Inferior parietal cortex (tissue), 1 donor: ENCODE results near the gene ATP13A3.

ENCODE experiments used
- DNase-seq: peaks from one replicate; pipeline ENCODE4 v3.0.0-alpha.2; 2016; ENCODE audit errors: extremely low spot score

Gene ATP13A3

GRCh38 chr3:194439881-194440550 lies 46.8 kb downstream of the ATP13A3 start:
- no peak for DNase-seq

- DNase-seq = no peak
Observed at GRCh38 chr3:194434503-194434902, 52.3 kb downstream of the ATP13A3 start.

- DNase-seq = no peak
Observed at GRCh38 chr3:194431554-194431953, 55.2 kb downstream of the ATP13A3 start.

GRCh38 chr3:194425399-194425798 lies 61.4 kb downstream of the ATP13A3 start:
- no peak for DNase-seq

- DNase-seq = no peak
Observed at GRCh38 chr3:194424953-194425352, 61.8 kb downstream of the ATP13A3 start.

- no peak for DNase-seq
Observed at GRCh38 chr3:194424373-194424772, 62.4 kb downstream of the ATP13A3 start.

- DNase-seq = no peak
Observed at GRCh38 chr3:194423317-194423716, 63.5 kb downstream of the ATP13A3 start.

GRCh38 chr3:194422188-194422587 lies 64.6 kb downstream of the ATP13A3 start:
- no peak for DNase-seq

GRCh38 chr3:194418671-194419070 lies 68.1 kb downstream of the ATP13A3 start:
- no peak for DNase-seq

GRCh38 chr3:194407423-194407822 lies 79.4 kb downstream of the ATP13A3 start:
- DNase-seq = no peak

- DNase-seq = no peak
Observed at GRCh38 chr3:194405766-194406165, 81.0 kb downstream of the ATP13A3 start.

GRCh38 chr3:194404365-194405140 lies 82.2 kb downstream of the ATP13A3 start:
- DNase-seq = peak; percentile 88

- no peak for DNase-seq
Observed at GRCh38 chr3:194401868-194402329, 84.9 kb downstream of the ATP13A3 start.

GRCh38 chr3:194401346-194401745 lies 85.5 kb downstream of the ATP13A3 start:
- no peak for DNase-seq

GRCh38 chr3:194399874-194400411 lies 86.9 kb downstream of the ATP13A3 start:
- no peak for DNase-seq

- DNase-seq = no peak
Observed at GRCh38 chr3:194399166-194399565, 87.6 kb downstream of the ATP13A3 start, which contains the start of gene GP5. TSS of gene GP5 (minus strand) at chr3:194399266. CDS start at chr3:194398282, 984 bp downstream.

- no peak for DNase-seq
Observed at GRCh38 chr3:194397757-194398312, 89.0 kb downstream of the ATP13A3 start.

- DNase-seq = no peak
Observed at GRCh38 chr3:194396859-194397756, 89.7 kb downstream of the ATP13A3 start.

- no peak for DNase-seq
Observed at GRCh38 chr3:194396539-194396858, 90.3 kb downstream of the ATP13A3 start.

- no peak for DNase-seq
Observed at GRCh38 chr3:194395778-194396538, 90.8 kb downstream of the ATP13A3 start.

- DNase-seq = no peak
Observed at GRCh38 chr3:194395212-194395611, 91.6 kb downstream of the ATP13A3 start.
